ENCODE measurements around the gene RAB36.

DNA sequence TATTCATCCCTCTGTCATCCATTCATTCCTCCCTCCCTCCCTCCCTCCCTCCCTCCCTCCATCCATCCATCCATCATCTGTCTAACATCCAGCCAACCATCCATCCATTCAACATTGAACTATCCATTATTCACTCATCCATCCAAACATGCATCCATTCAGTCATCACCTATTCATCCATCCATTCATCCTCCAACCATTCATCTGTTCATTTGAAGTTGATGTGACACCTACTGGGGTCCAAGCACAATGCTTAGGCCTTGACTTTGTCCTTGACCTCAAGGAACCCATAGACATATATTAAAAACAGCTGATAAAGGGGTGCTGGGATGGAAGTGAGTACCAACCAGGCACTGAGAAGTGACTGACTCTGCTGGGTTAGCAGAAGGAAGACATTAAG, 61.6 kb downstream of the RAB36 start:
- TF ChIP-seq POLR2A (IDR thresholded peaks at IDR 0.05; ENCODE audit: low read length), result no peak
- no peak for TF ChIP-seq CTCF (IDR thresholded peaks at IDR 0.05)
- no peak for TF ChIP-seq EP300 (IDR thresholded peaks at IDR 0.05)
- TF ChIP-seq NR3C1 (IDR thresholded peaks at IDR 0.05), result no peak
- TF ChIP-seq HOXA7 (CRISPR knock-in tag; IDR thresholded peaks at IDR 0.05), result no peak
- TF ChIP-seq TP53 (CRISPR knock-in tag; IDR thresholded peaks at IDR 0.05), result no peak
- TF ChIP-seq MAX (IDR thresholded peaks at IDR 0.05), result no peak
- TF ChIP-seq JUNB (IDR thresholded peaks at IDR 0.05), result no peak
- no peak for TF ChIP-seq USF2 (IDR thresholded peaks at IDR 0.05)
